NB4 (cell line): ENCODE results near the gene ASB8.

Experiments
- POLR2A ChIP-seq: IDR thresholded peaks from 2 replicates; pipeline ENCODE4 v1.6.1; 2011; ENCODE audit warnings: mild to moderate bottlenecking; ENCODE audit not compliant: insufficient read length; ENCODE audit errors: extremely low read depth
- TF ChIP-seq, protein P1 (sequence below): IDR thresholded peaks from one replicate; pipeline ENCODE4 v1.5.1; 2012; ENCODE audit warnings: low read depth, low read length

DNA sequence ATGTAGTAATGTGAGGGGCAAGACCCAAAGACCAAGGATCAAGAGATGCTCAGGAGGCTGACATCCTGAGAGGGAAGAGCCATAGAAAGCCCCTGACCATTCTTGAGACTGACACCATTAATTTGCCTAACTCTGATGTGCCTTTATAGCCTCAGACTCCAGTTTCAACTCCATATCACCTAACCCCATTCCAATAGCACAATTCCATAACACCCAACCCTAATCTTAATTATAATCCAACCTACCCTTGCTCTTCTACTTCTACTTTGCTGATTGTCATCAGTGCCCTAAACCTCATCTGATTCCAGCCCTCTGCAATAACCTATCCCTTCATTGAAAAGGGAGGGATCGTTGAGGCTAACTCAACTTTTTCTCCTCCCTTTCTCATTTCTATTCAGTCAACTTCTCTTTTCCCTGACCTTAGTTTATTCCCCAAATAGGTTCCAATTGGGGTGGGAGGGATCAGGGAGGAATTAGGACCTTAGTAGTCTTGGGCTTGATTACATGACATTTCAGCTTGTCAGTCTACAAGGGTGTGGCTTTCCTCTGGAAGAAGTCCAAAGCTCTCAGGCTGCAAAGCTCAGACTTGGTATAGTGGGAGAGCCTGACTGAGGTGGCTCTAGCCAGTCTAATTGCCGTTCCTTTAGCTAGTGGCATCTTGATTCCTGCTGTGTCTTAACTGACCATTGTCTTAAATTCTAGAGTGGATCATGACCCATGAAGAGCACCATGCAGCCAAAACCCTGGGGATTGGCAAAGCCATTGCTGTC, 35.1 kb downstream of the ASB8 start:
- TF ChIP-seq, protein P1, sequence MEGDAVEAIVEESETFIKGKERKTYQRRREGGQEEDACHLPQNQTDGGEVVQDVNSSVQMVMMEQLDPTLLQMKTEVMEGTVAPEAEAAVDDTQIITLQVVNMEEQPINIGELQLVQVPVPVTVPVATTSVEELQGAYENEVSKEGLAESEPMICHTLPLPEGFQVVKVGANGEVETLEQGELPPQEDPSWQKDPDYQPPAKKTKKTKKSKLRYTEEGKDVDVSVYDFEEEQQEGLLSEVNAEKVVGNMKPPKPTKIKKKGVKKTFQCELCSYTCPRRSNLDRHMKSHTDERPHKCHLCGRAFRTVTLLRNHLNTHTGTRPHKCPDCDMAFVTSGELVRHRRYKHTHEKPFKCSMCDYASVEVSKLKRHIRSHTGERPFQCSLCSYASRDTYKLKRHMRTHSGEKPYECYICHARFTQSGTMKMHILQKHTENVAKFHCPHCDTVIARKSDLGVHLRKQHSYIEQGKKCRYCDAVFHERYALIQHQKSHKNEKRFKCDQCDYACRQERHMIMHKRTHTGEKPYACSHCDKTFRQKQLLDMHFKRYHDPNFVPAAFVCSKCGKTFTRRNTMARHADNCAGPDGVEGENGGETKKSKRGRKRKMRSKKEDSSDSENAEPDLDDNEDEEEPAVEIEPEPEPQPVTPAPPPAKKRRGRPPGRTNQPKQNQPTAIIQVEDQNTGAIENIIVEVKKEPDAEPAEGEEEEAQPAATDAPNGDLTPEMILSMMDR, result no peak
- no peak for TF ChIP-seq POLR2A
